B cell (primary cell): ENCODE data around the gene CEBPB. TPM values are rescaled to one million over a fixed set of nuclear protein-coding genes. Genes with fewer than 3 reads are reported as not detected.

Experiments
- ATAC-seq: fragments of 200-7000 bp; cut with Tn5 transposase; one replicate; pipeline ENCODE4 v1.10.0; 2021; ENCODE audit warnings: low read depth, mild to moderate bottlenecking, moderate number of reproducible peaks, moderate library complexity
- CTCF ChIA-PET: fragments of 350-600 bp; sonication (Branson Sonifier 250); formaldehyde crosslinking; loops from one replicate; lab custom pipeline; 2021; ENCODE audit warnings: antibody characterized with exemption, inconsistent platforms; lab: Charles Lee
- POLR2A ChIA-PET: fragments of 350-600 bp; sonication (Branson Sonifier 250); formaldehyde crosslinking; loops from one replicate; lab custom pipeline; 2021; ENCODE audit warnings: antibody characterized with exemption; lab: Charles Lee
- DNase-seq: peaks from one replicate; pipeline ENCODE4 v3.0.0; 2013
- H2AFZ ChIP-seq: 2 replicates; pipeline ENCODE4 v1.6.1; 2012; ENCODE audit warnings: mild to moderate bottlenecking, low read depth, low read length; ENCODE audit not compliant: insufficient read depth, poor library complexity, severe bottlenecking
- H3K27ac ChIP-seq, 2 donors: 1 replicate in 1 of 2; 2 replicates in 1 of 2; pipeline ENCODE4 v1.5.1; 2012 to 2013; ENCODE audit warnings: low read length in 2 of 2, mild to moderate bottlenecking in 2 of 2, moderate library complexity in 1 of 2
- H3K27me3 ChIP-seq, 4 experiments: fragments of 200-600 bp in 1 of 4; sonication (generic) in 1 of 4; replicated peaks in 1 of 4; 1 replicate in 2 of 4; 2 replicates in 2 of 4; pipeline versions ENCODE4 v1.6.1 to v1.7.0; 2013 to 2016; ENCODE audit warnings: low read length in 3 of 4, mild to moderate bottlenecking in 2 of 4, mixed read lengths in 1 of 4, moderate library complexity in 1 of 4; ENCODE audit not compliant: insufficient read depth in 4 of 4, control insufficient read depth in 3 of 4; ENCODE audit errors: control extremely low read depth in 1 of 4
- H3K36me3 ChIP-seq, 2 experiments: replicated peaks in 1 of 2; 1 replicate in 1 of 2; 2 replicates in 1 of 2; pipeline versions ENCODE4 v1.6.1 to v1.7.1; 2013; ENCODE audit warnings: low read length in 1 of 2; ENCODE audit not compliant: insufficient read depth in 2 of 2, control insufficient read depth in 1 of 2; ENCODE audit errors: control extremely low read depth in 1 of 2, extremely low read depth in 1 of 2
- H3K4me1 ChIP-seq, 2 donors: fragments of 200-600 bp in 1 of 2; sonication (generic) in 1 of 2; 1 replicate in 1 of 2; 2 replicates in 1 of 2; pipeline versions ENCODE4 v1.5.1 to v1.6.1; 2013 to 2017; ENCODE audit warnings: low read length in 2 of 2; ENCODE audit not compliant: control insufficient read depth in 2 of 2, insufficient read depth in 2 of 2
- H3K4me2 ChIP-seq: replicated peaks from 2 replicates; pipeline ENCODE3; 2012; ENCODE audit warnings: mild to moderate bottlenecking, low read depth, low read length; ENCODE audit not compliant: poor library complexity, severe bottlenecking
- H3K4me3 ChIP-seq, 5 experiments: fragments of 200-600 bp in 1 of 5; sonication (generic) in 1 of 5; 1 replicate in 3 of 5; 2 replicates in 2 of 5; pipeline versions ENCODE4 v1.5.1 to v1.7.0; 2011 to 2016; ENCODE audit warnings: low read length in 4 of 5, mild to moderate bottlenecking in 4 of 5, low read depth in 2 of 5, control low read depth in 1 of 5, moderate library complexity in 1 of 5; ENCODE audit not compliant: insufficient read depth in 1 of 5; ENCODE audit errors: control extremely low read depth in 1 of 5, extremely low read depth in 1 of 5
- H3K79me2 ChIP-seq: fragments of 200-600 bp; sonication (generic); one replicate; pipeline ENCODE4 v1.6.0; 2016; ENCODE audit warnings: low read length; ENCODE audit not compliant: control insufficient read depth, insufficient read depth
- H3K9ac ChIP-seq: fragments of 200-600 bp; sonication (generic); 2 replicates; pipeline ENCODE4 v1.6.1; 2017; ENCODE audit warnings: mild to moderate bottlenecking, low read length, moderate library complexity
- H3K9me3 ChIP-seq, 3 donors: one replicate each; pipeline versions ENCODE4 v1.6.1 to v1.7.1; 2013; ENCODE audit warnings: low read length in 2 of 3; ENCODE audit not compliant: control insufficient read depth in 2 of 3, insufficient read depth in 1 of 3; ENCODE audit errors: control extremely low read depth in 1 of 3
- H4K20me1 ChIP-seq: 2 replicates; pipeline ENCODE4 v1.6.0; 2012; ENCODE audit warnings: mild to moderate bottlenecking, low read length; ENCODE audit not compliant: insufficient read depth, control insufficient read depth, poor library complexity, severe bottlenecking
- H3K27ac Mint-ChIP-seq: one replicate; pipeline ENCODE4 v1.8.0; 2021; ENCODE audit warnings: mixed read lengths
- H3K27me3 Mint-ChIP-seq: one replicate; pipeline ENCODE4 v1.8.0; 2021; ENCODE audit warnings: mixed read lengths
- H3K4me1 Mint-ChIP-seq: one replicate; pipeline ENCODE4 v1.8.0; 2021; ENCODE audit warnings: mixed read lengths
- H3K4me3 Mint-ChIP-seq: one replicate; pipeline ENCODE4 v1.8.0; 2021; ENCODE audit warnings: mixed read lengths
- H3K9me3 Mint-ChIP-seq: one replicate; pipeline ENCODE4 v1.8.0; 2022; ENCODE audit warnings: mixed read lengths; ENCODE audit not compliant: insufficient read depth
- EZH2 ChIP-seq: IDR thresholded peaks from 2 replicates; pipeline ENCODE4 v1.6.1; 2012; ENCODE audit warnings: borderline replicate concordance, low read depth, mild to moderate bottlenecking, moderate library complexity, low read length; ENCODE audit not compliant: insufficient read depth, poor library complexity, severe bottlenecking
- WGBS: methylation state at CpG from one replicate; pipeline ENCODE4 v1.1.5; 2013; ENCODE audit warnings: missing lambda C conversion rate; ENCODE audit not compliant: insufficient coverage; 5-methylcytosine and 5-hydroxymethylcytosine counted together
- intact Hi-C: fragments of 100-400 bp; cut with micrococcal nuclease; formaldehyde crosslinking; loops from one replicate; pipeline ENCODE4 v1.10.0; 2022
- polyA plus RNA-seq: library from polyadenylated mRNA; depleted of rRNA; stranded (reverse); fragments of >200 nt; gene quantifications from 2 replicates; pipeline ENCODE4 v1.2.3, GENCODE V29; 2012
- total RNA-seq, 2 donors: library from RNA; stranded (reverse); fragments of 120-200 nt in 1 of 2; gene quantifications; 1 replicate in 1 of 2; 2 replicates in 1 of 2; pipeline versions ENCODE4 v1.2.3 to v1.2.4, GENCODE V29; 2013 to 2022
- TF ChIP-seq, protein P1 (sequence below): fragments of 200-600 bp; IDR thresholded peaks from one replicate; pipeline ENCODE4 v1.8.0; 2022; ENCODE audit warnings: antibody characterized with exemption, mild to moderate bottlenecking

CEBPB gene
- total and polyA plus RNA-seq, 2 donors (not counting 1 experiment from before 2014, with no cell fraction given) = 25.8 to 28.7 TPM

- peaks cover 30% of the 10 kb centered on the region for H4K20me1 ChIP-seq
- no peak overlapping the region for H3K27ac Mint-ChIP-seq
- H3K4me3 ChIP-seq = no peak overlapping the region
- H2AFZ ChIP-seq = no peak overlapping the region
- DNase-seq = no peak
- WGBS = 97% methylated on average over 8 of the region's 10 CpGs
- H3K27me3 Mint-ChIP-seq = no peaks in the 10 kb centered on the region
- no peak overlapping the region for H3K9ac ChIP-seq
- peaks cover 0 to 7% (median 0%) of the 10 kb centered on the region in 3 donors for H3K9me3 ChIP-seq
- ChIA-PET POLR2A (no interaction called here), CTCF (interaction anchor here (1.4 kb wide), 1 partner anchor 9 kb away, joined by 11 read pairs; no protein-coding TSS in a partner anchor)
- intact Hi-C loops = no loop called here
- no peak for ATAC-seq
- peaks cover 13 to 14% of the 10 kb centered on the region in 2 donors for H3K4me1 ChIP-seq
- no peaks in the 10 kb centered on the region for H3K27me3 ChIP-seq
- no peak overlapping the region for H3K27ac ChIP-seq
- H3K4me1 Mint-ChIP-seq = peaks cover 10% of the 10 kb centered on the region
- H3K36me3 ChIP-seq = peaks cover 4 to 5% of the 10 kb centered on the region in 2 experiments
- H3K4me3 Mint-ChIP-seq = no peak overlapping the region
- H3K79me2 ChIP-seq = peaks cover 27% of the 10 kb centered on the region
- TF ChIP-seq EZH2 = no peak
- TF ChIP-seq, protein P1, sequence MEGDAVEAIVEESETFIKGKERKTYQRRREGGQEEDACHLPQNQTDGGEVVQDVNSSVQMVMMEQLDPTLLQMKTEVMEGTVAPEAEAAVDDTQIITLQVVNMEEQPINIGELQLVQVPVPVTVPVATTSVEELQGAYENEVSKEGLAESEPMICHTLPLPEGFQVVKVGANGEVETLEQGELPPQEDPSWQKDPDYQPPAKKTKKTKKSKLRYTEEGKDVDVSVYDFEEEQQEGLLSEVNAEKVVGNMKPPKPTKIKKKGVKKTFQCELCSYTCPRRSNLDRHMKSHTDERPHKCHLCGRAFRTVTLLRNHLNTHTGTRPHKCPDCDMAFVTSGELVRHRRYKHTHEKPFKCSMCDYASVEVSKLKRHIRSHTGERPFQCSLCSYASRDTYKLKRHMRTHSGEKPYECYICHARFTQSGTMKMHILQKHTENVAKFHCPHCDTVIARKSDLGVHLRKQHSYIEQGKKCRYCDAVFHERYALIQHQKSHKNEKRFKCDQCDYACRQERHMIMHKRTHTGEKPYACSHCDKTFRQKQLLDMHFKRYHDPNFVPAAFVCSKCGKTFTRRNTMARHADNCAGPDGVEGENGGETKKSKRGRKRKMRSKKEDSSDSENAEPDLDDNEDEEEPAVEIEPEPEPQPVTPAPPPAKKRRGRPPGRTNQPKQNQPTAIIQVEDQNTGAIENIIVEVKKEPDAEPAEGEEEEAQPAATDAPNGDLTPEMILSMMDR = no peak
- peaks cover 2% of the 10 kb centered on the region for H3K9me3 Mint-ChIP-seq
- no peak overlapping the region for H3K4me2 ChIP-seq
Measured at GRCh38 chr20:50197463-50198179, 7.0 kb downstream of the CEBPB start.

GRCh38 chr20:50198180-50198666, 7.6 kb downstream of the CEBPB start:
- peaks cover 7 to 8% of the 10 kb centered on the region in 2 donors for H3K4me1 ChIP-seq
- H2AFZ ChIP-seq = no peak overlapping the region
- WGBS = 86% methylated on average over 11 of the region's 11 CpGs
- DNase-seq (no peak), ATAC-seq (no peak)
- no peak overlapping the region for H3K4me3 ChIP-seq
- H3K36me3 ChIP-seq = peaks cover 4 to 5% of the 10 kb centered on the region in 2 experiments
- H3K4me3 Mint-ChIP-seq = no peak overlapping the region
- H3K4me1 Mint-ChIP-seq = peaks cover 4% of the 10 kb centered on the region
- H3K27ac ChIP-seq = no peak overlapping the region
- H3K9me3 Mint-ChIP-seq = peaks cover 2% of the 10 kb centered on the region
- peaks cover 24% of the 10 kb centered on the region for H4K20me1 ChIP-seq
- no peak overlapping the region for H3K27ac Mint-ChIP-seq
- H3K9me3 ChIP-seq = peaks cover 0 to 7% (median 0%) of the 10 kb centered on the region in 3 donors
- ChIA-PET CTCF (no interaction called here), POLR2A (no interaction called here)
- H3K4me2 ChIP-seq = no peak overlapping the region
- H3K27me3 ChIP-seq = no peaks in the 10 kb centered on the region
- intact Hi-C loops = no loop called here
- no peak for TF ChIP-seq EZH2
- TF ChIP-seq, protein P1 = no peak
- H3K27me3 Mint-ChIP-seq = no peaks in the 10 kb centered on the region
- H3K79me2 ChIP-seq = peaks cover 21% of the 10 kb centered on the region
- no peak overlapping the region for H3K9ac ChIP-seq
